ENCODE data around the gene GARNL3.
A peak's percentile ranks its signal among the peaks of the same experiment; 100 is the strongest.

GARNL3 gene

DNA sequence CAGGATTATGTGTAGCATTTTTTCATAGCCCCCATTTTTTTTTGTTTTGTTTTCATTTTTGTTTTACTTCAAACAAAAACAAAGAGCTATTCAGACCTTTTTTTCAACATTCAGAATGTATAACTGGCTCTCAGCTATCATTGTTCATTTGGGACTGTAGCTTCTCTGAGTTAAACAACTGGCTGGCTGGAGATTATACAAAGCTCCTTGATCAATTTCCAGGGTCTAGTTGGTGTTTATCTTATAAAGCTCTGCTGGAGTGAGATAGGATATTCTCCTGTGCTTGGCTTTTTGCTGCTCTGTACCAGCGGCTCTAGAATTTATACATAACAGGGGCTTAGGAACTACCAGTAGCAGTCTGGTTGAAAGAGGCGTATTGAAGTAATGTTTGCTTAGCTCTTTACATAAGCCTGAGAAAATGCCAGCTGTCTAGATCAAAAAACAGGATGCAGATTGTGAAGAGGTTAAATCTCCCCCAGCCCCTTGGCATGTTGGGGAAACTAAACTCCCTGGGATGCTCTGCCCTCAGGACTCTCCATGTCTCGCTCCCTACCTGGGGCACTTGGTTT is 15.2 kb downstream of the GARNL3 start:
- DNase-seq: no peak

DNA sequence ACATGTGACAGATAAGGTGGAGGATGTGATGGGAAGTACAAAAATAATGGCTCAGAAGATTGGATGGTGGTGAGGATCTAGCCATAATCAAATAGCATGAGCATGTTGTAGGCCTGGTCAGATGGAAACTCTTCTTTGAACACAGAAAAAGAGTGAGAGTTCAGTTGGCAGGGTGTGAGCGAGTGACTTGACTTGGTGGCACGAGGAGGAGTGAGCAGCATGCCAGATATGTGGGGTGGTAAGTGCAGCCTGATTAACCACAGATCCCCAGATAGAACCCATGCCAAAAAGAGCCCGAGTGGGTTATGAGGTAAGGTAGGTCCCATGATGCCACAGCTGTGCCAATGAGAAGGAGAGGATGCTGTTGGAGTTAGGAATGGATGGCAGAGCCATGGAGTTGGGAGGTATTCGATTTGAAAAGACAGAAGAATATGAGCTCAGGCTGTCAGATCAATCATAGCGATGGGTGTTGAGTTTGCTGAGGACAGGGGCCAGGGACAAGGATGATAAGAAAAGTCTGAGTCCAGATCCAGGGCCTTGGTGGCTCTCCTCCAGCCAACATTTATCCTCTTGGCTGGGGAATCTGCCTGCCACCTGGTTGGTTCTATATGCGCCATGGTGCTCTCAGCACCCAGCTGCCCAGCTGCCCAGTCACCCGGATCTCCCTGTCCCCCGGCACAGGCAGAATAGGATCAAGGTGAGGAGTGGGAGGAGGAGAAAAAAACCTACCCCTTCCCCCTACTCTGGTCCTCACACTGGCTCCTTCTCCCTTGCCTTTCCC is 16.5 kb downstream of the GARNL3 start:
- no peak for DNase-seq

DNA sequence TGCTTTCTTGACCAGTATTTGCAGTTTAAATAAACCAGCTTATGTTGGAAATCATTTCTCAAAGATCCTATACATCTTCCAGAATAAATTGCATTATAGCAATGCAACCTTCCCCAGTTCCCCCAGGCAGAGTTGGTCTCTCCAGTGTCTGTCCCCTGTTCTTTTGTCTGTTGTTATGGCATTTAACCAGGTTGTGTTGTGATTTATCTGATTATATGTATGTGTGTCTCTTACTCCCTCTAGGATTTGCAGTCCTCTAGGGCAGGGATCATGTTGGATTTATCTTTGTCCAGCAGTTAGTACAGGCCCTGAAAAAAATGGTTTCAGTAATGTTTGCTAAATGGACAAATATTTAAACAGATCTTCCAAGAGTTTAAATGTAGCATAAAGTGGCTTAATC is 17.3 kb downstream of the GARNL3 start:
- no peak for DNase-seq

DNA sequence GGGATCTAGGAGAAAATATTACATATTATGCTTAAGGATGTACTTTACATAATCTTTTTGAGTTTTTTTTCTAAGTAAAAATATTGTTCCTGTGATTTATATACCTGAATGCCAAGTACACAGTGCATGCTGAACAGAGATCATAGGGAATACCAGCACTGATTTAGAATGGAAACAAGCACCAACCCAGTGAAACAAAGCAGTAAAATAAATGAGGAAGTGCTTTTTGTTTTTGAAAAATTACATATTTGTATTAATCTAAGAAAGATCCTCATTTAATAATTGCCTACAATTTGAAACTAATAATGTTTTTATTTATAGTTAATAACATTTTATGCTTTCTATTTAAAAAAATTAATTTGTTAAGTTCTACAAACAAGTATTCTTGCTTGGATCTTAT is 18.0 kb downstream of the GARNL3 start:
- DNase-seq: no peak

DNA sequence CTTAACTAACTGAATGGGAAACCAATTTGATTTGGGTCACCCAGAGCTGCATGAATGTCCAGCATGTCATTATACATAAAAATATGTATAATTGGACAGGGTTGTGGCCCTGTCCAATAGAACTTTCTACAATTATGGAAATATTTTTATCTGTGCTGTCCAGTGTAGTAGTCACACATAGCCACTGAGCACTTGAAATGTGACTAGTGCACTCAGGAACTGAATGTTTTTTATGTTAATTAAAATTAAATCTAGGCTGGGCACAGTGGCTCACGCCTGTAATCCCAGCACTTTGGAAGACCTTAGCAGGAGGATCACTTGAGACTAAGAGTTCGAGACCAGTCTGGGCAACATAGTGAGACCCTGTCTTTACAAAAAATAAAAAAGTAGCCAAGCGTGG is 18.6 kb downstream of the GARNL3 start:
- DNase-seq: no peak

DNA sequence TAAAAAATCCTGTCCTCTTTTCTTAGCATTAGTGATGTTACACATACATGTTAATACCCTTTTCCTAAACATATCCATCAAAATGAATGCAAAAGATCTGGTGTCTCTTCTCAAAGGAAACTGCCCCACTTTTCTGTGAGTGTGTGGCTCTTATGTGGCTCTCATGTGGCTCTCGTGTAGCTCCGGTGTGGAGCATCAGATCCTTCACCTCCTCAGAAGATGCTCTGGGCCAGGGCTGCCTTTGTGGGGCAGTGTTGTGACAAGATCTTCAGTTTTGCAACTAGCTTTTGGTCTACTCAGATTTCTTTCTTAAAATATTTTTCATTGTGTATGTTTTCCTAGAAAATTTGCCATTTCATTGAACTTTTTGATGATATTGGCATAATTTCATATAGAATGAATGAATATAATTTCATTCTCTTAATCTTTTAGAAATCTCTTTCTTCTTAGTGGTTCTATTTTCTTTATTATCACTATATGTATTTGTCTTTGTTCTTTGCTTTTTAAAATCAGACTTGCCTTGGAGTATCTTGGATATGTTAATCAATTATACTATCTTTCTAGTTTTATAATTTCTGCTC is 19.4 kb downstream of the GARNL3 start:
- peak; percentile 23 for DNase-seq

DNA sequence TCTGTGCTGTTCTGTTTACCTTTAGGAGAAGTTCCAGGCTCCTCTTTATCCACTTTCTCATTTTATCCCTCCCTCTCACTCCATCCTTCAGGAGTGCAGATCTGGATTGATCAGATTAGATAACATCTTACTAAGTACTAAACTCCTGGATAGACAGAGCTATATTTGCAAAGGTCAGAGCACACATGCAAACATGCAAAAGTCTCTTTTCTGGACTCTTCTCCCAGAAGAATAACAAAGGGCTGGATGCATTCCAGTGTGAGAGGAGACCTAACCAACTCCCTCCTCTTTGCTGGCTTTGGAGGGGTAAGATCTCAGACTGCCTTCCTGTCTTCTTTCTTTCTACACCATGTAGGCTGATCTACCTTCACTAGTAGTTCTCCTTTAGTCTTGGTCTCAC is 21.4 kb downstream of the GARNL3 start:
- DNase-seq: no peak

DNA sequence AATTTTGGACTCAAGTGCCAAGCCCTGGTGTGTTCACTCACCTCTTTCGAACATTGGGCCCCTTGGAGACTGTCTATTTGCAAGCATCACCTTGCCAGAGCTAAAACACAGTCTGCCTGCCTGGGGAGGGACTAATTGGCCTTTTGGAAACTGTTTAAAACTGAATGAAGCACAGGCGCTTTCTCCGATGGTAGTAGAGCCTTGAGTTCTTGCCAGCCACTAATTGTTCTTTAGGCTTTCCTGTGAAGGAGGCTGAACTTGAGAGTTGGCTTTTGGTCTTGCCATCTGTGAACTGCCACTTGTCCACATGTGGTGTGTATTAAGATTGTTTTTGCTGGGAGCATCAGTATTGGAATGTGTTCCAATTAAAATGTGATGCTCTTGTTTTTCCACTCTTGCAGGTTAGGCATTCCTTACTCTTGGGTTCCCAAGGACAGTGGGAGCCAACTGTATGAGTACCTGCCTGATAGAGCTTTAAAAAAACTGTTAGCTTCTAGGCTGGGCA is 26.0 kb downstream of the GARNL3 start:
- no peak for DNase-seq

DNA sequence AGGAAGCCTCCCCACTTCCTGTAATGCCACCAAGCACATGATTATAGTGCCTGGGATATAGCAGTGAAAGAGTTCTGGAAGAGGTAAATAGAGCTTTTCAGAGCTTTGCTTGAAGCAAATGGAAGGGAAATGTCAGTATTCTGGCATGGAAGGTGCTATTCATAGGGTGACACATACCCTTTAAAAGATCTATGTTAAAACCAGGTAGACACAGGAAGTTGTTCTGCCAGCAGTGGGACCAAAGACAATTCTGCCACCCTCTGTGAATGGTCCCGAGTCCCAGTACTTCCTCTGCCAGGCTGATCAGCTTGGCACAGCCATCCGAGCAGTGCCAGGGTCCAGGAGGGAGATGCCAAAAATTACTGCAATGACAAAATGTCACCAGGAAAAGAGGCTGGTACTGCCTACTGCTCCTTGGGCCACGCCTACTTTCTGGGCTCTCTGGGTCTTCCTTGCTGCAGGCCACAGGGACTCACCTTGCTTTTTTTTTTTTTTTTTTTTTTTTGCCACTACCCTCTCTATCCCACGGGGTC is 26.7 kb downstream of the GARNL3 start:
- DNase-seq: no peak

DNA sequence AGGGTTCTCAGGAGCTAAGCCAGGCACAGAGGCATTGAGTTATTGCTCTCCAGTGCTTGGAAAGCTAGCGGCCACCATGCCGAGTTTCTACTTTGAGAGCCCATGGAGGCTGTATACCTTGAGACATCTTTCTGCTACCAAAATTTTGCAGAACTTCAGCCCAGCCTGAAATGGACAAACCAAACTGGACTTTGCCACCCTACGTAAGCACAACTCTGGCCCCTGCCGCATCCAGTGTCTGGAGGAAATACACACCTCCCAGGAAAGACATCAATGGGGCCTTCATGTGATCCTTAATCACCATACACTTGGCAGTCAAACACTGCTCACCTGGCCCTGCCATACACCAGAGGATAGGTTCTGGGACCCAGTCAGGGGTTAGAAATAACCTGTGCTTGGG is 27.8 kb downstream of the GARNL3 start:
- no peak for DNase-seq

DNA sequence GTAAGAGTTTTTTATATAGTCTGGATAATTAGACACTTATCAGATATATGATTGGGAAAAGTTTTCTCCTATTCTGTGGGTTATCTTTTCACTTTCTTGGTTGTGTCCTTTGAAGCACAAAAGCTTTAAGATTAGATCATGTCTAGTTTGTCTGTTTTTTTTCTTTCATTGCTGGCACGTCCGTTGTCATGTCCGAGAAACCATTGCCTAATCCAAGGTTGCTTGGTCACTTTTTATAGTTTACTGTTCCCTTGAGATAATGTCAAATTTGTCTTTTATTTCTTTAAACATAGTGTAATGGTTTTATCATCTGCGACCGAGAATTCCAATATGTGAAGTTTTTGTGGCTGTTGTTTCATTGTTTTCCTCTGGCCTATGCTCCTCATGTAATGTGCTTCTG is 28.8 kb downstream of the GARNL3 start:
- DNase-seq: no peak

DNA sequence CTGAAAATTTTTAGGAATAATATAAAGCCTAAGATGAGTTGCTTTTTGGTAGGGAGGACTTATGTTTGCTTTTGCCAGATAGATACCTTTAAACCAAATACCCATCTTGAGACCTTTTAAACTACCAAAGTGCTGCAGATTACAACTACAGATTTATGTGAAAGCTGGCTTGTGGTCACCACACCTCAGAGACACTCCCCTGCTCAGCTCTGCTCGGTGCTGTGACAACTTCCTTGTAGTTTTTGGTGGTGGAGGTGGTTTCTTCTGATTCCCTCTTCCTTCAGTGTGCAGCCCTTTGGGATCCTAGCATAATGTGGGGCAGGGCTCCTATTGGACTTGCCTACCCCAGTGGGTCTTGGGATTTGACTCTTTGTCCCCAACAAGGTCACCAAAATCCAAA is 29.2 kb downstream of the GARNL3 start:
- no peak for DNase-seq

DNA sequence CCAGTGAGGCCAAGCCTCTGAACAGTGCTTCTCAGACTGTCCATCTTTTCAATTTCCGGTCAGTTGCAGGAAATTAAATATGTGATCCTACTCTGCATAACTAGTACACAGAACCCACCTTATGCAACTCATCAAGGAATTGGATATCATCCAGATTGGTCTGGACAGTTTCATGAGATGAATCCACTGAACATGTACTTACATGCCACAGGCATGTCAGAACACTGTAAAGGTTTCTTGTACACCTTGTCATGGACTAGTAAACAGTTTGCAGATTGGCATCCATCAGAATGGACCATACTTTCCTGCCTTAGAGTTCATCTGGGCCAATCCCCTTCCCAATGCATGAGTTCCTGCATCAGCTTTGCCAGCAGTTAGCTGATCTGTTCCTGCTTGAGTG is 30.4 kb downstream of the GARNL3 start:
- no peak for DNase-seq

DNA sequence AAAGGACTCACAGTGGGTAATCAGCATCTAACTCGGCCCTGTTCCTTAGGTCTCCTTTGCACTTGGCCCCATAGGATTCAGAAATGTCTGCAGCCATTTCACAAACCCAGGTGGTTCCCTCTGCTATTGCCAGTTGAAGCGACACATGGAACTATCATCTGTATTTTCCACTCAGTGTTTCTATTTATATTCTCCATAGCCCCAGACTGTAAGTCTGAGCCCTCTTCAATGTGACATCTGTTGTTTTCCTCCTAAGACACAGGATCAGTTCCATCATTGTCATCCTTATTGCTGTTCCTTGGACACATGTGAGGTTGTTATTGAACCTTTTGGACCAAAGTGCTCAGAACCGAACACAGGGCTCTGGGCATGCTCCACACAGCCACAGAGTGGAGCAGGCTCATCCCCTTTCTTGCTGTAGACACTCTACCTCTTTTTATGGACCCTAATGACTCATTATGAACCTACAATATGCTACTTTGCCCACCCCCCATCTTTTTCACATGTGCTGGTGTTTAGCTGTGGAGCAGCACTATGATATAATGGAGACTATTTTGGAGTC is 36.4 kb downstream of the GARNL3 start:
- no peak for DNase-seq

DNA sequence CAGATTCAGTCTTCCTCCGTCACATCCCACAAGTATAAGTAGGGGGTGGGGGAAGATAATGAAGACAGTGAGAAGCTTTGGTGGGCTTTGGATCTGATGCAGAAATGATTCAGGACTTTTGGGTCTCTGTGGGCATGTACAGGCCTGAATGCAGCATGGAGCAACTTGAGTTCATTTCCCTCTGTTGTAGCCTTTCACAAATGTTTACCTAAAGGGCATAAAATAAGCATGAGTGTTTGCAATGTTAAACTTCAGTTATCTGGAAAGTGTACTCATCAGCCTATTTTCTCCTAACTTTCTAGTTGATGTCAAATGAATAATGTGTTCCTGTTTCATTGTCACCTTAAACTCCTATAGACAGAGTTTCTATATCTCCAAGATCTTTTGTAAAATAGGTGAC is 39.3 kb downstream of the GARNL3 start:
- no peak for DNase-seq

DNA sequence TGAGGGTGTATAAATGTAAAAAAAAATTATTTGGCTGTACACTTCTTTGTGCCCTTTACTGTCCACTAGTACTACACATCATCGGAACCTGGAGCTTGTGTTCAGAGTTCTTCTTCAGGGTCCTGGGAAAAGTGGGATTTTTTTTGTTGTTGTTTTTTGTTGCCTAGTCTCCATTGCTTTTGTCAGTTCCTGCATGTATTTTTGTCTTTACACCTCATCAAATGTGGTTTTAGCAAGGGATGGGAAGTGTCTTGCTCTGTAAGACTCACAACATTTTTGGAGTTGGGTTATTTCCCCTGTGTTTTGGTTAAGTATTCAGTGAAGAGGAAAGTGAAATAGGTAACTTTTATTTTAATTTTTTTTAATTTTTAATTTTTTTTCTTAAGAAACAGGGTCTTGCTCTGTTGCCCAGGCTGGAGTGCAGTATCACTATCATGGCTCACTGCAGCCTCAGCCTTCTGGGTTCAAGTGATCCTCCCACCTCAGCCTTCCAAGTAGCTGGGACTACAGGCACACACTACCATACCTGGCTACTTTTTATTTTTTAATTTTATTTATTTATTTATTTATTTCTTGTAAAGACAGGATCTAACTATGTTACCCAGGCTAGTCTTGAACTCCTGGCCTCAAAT is 40.7 kb downstream of the GARNL3 start:
- DNase-seq: no peak

DNA sequence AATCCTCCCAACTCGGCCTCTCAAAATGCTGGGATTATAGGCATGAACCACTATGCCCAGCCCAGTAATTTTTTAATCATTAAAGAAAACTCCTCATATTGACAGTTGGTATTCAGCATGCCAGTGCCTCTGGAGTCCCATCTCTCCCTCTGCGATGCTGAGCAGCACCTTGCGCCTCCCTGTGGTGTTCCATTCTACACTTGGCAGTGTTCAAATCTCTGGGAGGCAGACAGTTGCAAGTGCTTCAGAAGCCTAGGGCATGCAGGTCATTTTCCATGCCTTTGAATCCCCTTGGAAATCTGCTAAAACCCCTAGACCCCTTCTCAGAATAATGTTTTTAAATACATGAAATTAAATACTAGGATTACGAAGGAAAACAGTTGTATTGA is 41.3 kb downstream of the GARNL3 start:
- DNase-seq: no peak

DNA sequence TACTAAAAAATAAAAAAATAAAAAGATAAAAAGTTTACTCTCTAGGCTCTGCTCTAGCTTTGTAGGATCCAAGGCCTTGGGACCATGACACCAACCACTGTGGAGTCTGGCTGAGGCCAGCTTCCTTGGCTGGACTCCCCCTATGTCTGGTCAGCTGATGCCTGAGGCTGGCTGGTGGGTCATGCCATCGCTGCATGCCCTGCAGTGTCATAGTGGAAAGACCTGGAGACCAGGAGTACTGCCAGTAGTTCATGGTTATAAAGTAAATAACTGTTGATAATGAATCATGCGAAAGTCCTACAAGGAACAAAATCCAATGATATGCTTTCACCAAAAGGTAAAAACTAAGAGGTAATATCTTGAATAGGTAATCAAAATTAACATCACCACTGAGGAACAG is 43.2 kb downstream of the GARNL3 start:
- DNase-seq: no peak

DNA sequence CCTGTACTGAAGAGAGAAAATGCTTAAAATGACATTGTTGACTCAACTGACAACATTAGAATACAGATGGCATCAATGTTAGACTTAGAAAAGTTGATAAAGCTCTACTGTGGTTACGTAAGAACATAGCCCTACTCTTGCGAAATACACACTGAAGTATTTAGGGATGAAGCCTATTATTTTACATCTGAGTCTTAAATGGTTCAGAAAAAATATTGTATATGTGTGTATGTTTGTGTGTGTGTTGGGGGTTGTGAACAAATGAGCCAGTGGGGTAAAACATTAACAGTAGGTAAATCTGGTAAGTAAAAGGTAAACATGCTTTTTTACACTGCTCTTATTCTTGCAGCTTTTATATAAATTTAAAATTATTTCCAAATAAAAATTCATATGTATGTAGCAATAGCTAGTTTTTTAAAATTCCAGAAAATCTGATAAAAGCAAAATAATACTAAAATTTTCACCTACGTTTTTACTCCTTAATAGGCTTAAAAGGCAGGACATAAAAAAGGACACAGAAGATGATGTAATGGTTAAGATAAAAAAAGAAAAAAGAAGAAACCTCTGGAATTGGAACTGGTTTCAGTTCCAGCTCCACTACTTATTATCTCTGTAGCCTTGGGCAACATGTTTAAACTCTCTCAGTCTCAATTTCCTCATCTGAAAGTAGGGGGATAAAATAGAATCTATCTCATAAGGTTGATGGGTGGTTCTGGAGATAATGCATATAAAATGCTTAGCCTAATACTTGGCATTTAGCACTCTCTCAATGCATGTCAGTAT is 44.3 kb downstream of the GARNL3 start:
- DNase-seq: no peak

DNA sequence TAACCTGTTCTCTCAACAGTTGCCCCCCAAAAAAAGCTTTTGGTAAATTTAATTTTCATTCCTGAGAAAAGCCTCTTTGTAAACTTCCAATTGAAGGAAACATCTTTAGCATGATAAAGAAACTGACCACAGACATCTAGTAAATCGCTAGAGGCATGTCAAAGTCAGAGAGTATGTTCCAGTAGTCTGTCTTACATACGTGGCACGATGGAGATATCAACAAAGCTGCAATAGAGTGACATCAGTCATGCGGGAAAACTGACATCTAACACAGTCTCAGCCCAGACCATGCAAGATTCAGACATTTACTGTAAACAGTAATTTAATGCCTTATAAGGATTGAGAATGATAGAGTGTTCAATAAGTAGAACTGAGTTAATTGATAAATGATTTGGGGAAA is 45.1 kb downstream of the GARNL3 start:
- DNase-seq: no peak

DNA sequence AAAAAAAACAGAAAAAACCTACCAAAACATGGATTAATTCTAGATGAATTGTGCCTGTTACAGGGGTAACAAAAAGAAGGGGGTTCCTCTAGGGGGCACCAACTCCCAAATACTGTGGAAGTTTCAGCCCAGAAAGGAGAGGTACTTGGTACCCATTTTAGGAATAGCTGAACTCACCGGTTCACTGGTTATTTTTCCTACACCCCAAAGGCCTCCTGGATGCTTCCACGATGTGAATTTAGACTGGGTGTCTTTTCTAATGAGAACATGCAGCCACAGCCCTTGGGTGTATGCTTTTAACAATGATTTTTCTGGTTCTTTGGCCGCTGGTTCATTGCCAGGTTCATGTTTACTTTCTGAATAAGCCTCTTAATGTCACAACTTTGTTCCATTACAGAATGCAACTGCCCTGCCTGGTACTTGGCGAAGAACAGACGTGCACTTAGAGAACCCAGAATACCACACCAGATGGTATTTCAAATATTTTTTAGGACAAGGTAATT is 46.7 kb downstream of the GARNL3 start:
- peak; percentile 40 for DNase-seq

DNA sequence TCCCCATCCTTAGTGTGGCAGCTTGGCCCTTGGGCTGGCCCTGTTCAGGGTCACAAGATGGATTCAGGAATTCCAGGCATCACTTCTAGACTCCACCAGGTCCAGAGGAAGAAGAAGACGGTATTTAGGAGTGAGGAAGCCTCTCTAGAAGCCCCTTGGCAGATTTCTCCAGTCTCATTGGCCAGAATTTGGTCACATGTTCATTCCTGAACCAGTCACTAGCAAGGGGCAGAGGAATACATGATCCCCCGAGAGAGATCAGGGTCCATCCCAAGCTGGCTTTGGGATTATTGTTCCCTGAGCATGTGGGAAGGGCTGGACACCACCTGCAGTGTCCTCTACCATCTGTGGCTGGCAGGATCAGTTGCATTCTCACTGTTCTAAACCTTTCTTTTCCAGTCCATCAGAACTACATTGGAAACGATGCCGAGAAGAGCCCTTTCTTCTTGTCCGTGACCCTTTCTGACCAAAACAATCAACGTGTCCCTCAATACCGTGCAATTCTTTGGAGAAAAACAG is 48.5 kb downstream of the GARNL3 start:
- DNase-seq: no peak
